Body of pancreas (tissue), 4 donors: Measurements from ENCODE around the gene PPFIA2. TPM values are rescaled to one million over a fixed set of nuclear protein-coding genes. Genes with fewer than 3 reads are reported as not detected.

ENCODE experiments used
- ATAC-seq: fragments of 150-250 bp; one replicate; pipeline ENCODE4 v1.9.1; 2016
- DNase-seq, 4 donors: peaks; one replicate each; pipeline ENCODE4 v3.0.0-alpha.2; 2019
- H3K27ac ChIP-seq, 4 donors: fragments of 200-600 bp; sonication (generic); 1 replicate in 3 of 4; 2 replicates in 1 of 4; pipeline versions ENCODE4 v1.5.1 to v1.6.1; 2016 to 2019; ENCODE audit warnings: mild to moderate bottlenecking in 1 of 4, mixed read lengths in 1 of 4, moderate library complexity in 1 of 4
- H3K27me3 ChIP-seq, 2 donors: fragments of 200-600 bp; sonication (generic); one replicate each; pipeline ENCODE4 v1.6.0; 2016; ENCODE audit warnings: mild to moderate bottlenecking in 1 of 2
- H3K36me3 ChIP-seq, 2 donors: fragments of 200-600 bp; sonication (generic); replicated peaks in 1 of 2; 2 replicates each; pipeline ENCODE4 v1.5.1; 2016; ENCODE audit warnings: low read depth in 2 of 2; ENCODE audit not compliant: insufficient read depth in 1 of 2
- H3K4me1 ChIP-seq: fragments of 200-600 bp; sonication (generic); one replicate; pipeline ENCODE4 v1.6.0; 2016
- H3K4me3 ChIP-seq, 2 donors: fragments of 200-600 bp; sonication (generic); 1 replicate in 1 of 2; 2 replicates in 1 of 2; pipeline ENCODE4 v1.5.1; 2016 to 2019
- H3K9me3 ChIP-seq, 3 donors: fragments of 200-600 bp; sonication (generic); 1 replicate in 2 of 3; 2 replicates in 1 of 3; pipeline ENCODE4 v1.5.1; 2016
- CTCF ChIP-seq, 7 experiments: fragments of 450-650 bp in 4 of 7; fragments of 200-600 bp in 3 of 7; sonication (generic) in 3 of 7; IDR thresholded peaks; one replicate each; pipeline ENCODE4 v1.5.1; 2016 to 2019; ENCODE audit warnings: antibody characterized with exemption in 7 of 7
- POLR2A ChIP-seq, 3 donors: fragments of 450-650 bp; IDR thresholded peaks; one replicate each; pipeline ENCODE4 v1.6.1; 2016; ENCODE audit warnings: antibody characterized with exemption in 3 of 3, mild to moderate bottlenecking in 2 of 3
- WGBS, 2 donors: methylation state at CpG; one replicate each; pipeline ENCODE4 v1.1.5; 2017; 5-methylcytosine and 5-hydroxymethylcytosine counted together
- intact Hi-C: fragments of 100-400 bp; cut with DNase I; formaldehyde crosslinking; loops from one replicate; pipeline ENCODE4 v1.15.1; 2023
- total RNA-seq, 2 donors: library from RNA; depleted of rRNA; stranded (reverse); fragments of >200 nt; gene quantifications; one replicate each; pipeline ENCODE4 v1.1.0, GENCODE V29; 2016

Gene PPFIA2
- total RNA-seq, 2 donors from 2014 or later: 0.52 TPM; not detected in 1

- H3K9me3 ChIP-seq: peaks cover 0 to 4% (median 0%) of the 10 kb centered on the region in 3 donors
- no peak overlapping the region for H3K27ac ChIP-seq
- no peaks in the 10 kb centered on the region for H3K4me1 ChIP-seq
- H3K4me3 ChIP-seq: no peak overlapping the region
- DNase-seq: no peak
- no peak for ATAC-seq
- intact Hi-C loops: no loop called here
- TF ChIP-seq CTCF (IDR thresholded peaks at IDR 0.05) (no peak), POLR2A (IDR thresholded peaks at IDR 0.05) (no peak)
- 82 to 83% methylated on average over 7 of the region's 7 CpGs for WGBS, 2 donors
- no peaks in the 10 kb centered on the region for H3K27me3 ChIP-seq
- H3K36me3 ChIP-seq: no peaks in the 10 kb centered on the region
Measured at GRCh38 chr12:81389550-81390099, 369.5 kb downstream of the PPFIA2 start.

- WGBS, 2 donors: 80 to 82% methylated on average over 1 of the region's 1 CpG
- intact Hi-C loops: no loop called here
Measured at GRCh38 chr12:81386101-81386500, 373.0 kb downstream of the PPFIA2 start.

GRCh38 chr12:81381951-81382350, 377.2 kb downstream of the PPFIA2 start:
- DNase-seq: no peak
- Histone ChIP-seq H3K27me3 (no peaks in the 10 kb centered on the region), H3K4me3 (no peak overlapping the region), H3K9me3 (no peaks in the 10 kb centered on the region), H3K27ac (no peak overlapping the region), H3K4me1 (peaks cover 4% of the 10 kb centered on the region), H3K36me3 (no peaks in the 10 kb centered on the region)
- TF ChIP-seq CTCF (IDR thresholded peaks at IDR 0.05) (no peak), POLR2A (IDR thresholded peaks at IDR 0.05) (no peak)
- intact Hi-C loops: no loop called here
- ATAC-seq: no peak
- 40 to 46% methylated on average over 1 of the region's 1 CpG for WGBS, 2 donors

More at GRCh38 chr12:81386101-81386500, 373.0 kb downstream of the PPFIA2 start:
- no peaks in the 10 kb centered on the region for H3K27me3 ChIP-seq
- DNase-seq: no peak
- no peak for ATAC-seq
- H3K36me3 ChIP-seq: no peaks in the 10 kb centered on the region
- TF ChIP-seq POLR2A (IDR thresholded peaks at IDR 0.05) (no peak), CTCF (IDR thresholded peaks at IDR 0.05) (no peak)
- H3K9me3 ChIP-seq: peaks cover 0 to 4% (median 0%) of the 10 kb centered on the region in 3 donors
- H3K27ac ChIP-seq: no peak overlapping the region
- H3K4me1 ChIP-seq: no peaks in the 10 kb centered on the region
- no peak overlapping the region for H3K4me3 ChIP-seq

- no peak for ATAC-seq
- TF ChIP-seq POLR2A (IDR thresholded peaks at IDR 0.05) (no peak), CTCF (IDR thresholded peaks at IDR 0.05) (no peak)
- Histone ChIP-seq H3K27me3 (no peaks in the 10 kb centered on the region), H3K9me3 (no peaks in the 10 kb centered on the region), H3K27ac (no peak overlapping the region), H3K4me3 (no peak overlapping the region), H3K36me3 (no peaks in the 10 kb centered on the region), H3K4me1 (peaks cover 4% of the 10 kb centered on the region)
- intact Hi-C loops: no loop called here
- no peak for DNase-seq
- WGBS, 2 donors: 22 to 31% methylated on average over 4 of the region's 4 CpGs
Measured at GRCh38 chr12:81378601-81379285, 380.4 kb downstream of the PPFIA2 start.

- no peaks in the 10 kb centered on the region for H3K27me3 ChIP-seq
- no peak overlapping the region for H3K27ac ChIP-seq
- TF ChIP-seq POLR2A (IDR thresholded peaks at IDR 0.05) (no peak), CTCF (IDR thresholded peaks at IDR 0.05) (no peak)
- 57 to 58% methylated on average over 4 of the region's 4 CpGs for WGBS, 2 donors
- intact Hi-C loops: no loop called here
- H3K4me1 ChIP-seq: peaks cover 4% of the 10 kb centered on the region
- ATAC-seq (no peak), DNase-seq (no peak)
- H3K4me3 ChIP-seq: no peak overlapping the region
- H3K9me3 ChIP-seq: no peaks in the 10 kb centered on the region
- no peaks in the 10 kb centered on the region for H3K36me3 ChIP-seq
Measured at GRCh38 chr12:81377771-81378170, 381.4 kb downstream of the PPFIA2 start.
